ENCODE measurements around the gene MACROD2.
"Not testable (repeated sequence)": the region's sequence is repeated elsewhere in the genome, so short reads cannot be mapped to it uniquely, and the experiment has no call there.

MACROD2 gene

GRCh38 chr20:14259689-14260088 is 264.4 kb downstream of the MACROD2 start:
- DNase-seq (ENCODE audit: low spot score) (no peak), FAIRE-seq (no peak)

- no peak for FAIRE-seq
- no peak for DNase-seq (ENCODE audit: low spot score)
Measured at GRCh38 chr20:14260367-14260766, 265.1 kb downstream of the MACROD2 start.

- FAIRE-seq (no peak), DNase-seq (ENCODE audit: low spot score) (peak; percentile 2)
Measured at GRCh38 chr20:14264869-14265268, 269.6 kb downstream of the MACROD2 start.

- FAIRE-seq (no peak), DNase-seq (ENCODE audit: low spot score) (no peak)
Measured at GRCh38 chr20:14266246-14266645, 270.9 kb downstream of the MACROD2 start.

- DNase-seq (ENCODE audit: low spot score); FAIRE-seq: not testable (repeated sequence)
Measured at GRCh38 chr20:14270751-14271150, 275.4 kb downstream of the MACROD2 start.

GRCh38 chr20:14282140-14282539 is 286.8 kb downstream of the MACROD2 start:
- no peak for DNase-seq (ENCODE audit: low spot score)
- no peak for FAIRE-seq

GRCh38 chr20:14284443-14284842 is 289.1 kb downstream of the MACROD2 start:
- FAIRE-seq = no peak
- DNase-seq (ENCODE audit: low spot score) = no peak

- peak; percentile 57 for DNase-seq (ENCODE audit: low spot score)
Measured at GRCh38 chr20:14288341-14289330, 293.3 kb downstream of the MACROD2 start.

GRCh38 chr20:14291502-14291901 is 296.2 kb downstream of the MACROD2 start:
- FAIRE-seq (no peak), DNase-seq (ENCODE audit: low spot score) (no peak)

More at GRCh38 chr20:14288341-14289330, 293.3 kb downstream of the MACROD2 start:
- peak; percentile 5 for FAIRE-seq

GRCh38 chr20:14295238-14295637 is 299.9 kb downstream of the MACROD2 start:
- DNase-seq (ENCODE audit: low spot score) (no peak), FAIRE-seq (no peak)

- DNase-seq (ENCODE audit: low spot score) = no peak
- FAIRE-seq = no peak
Measured at GRCh38 chr20:14295770-14296309, 300.5 kb downstream of the MACROD2 start.

- FAIRE-seq (no peak), DNase-seq (ENCODE audit: low spot score) (no peak)
Measured at GRCh38 chr20:14299831-14300230, 304.5 kb downstream of the MACROD2 start.

GRCh38 chr20:14303106-14303505 is 307.8 kb downstream of the MACROD2 start:
- no peak for FAIRE-seq
- DNase-seq (ENCODE audit: low spot score) = no peak

GRCh38 chr20:14303651-14304050 is 308.3 kb downstream of the MACROD2 start:
- DNase-seq (ENCODE audit: low spot score) (no peak), FAIRE-seq (no peak)

- FAIRE-seq = no peak
- no peak for DNase-seq (ENCODE audit: low spot score)
Measured at GRCh38 chr20:14304472-14304871, 309.2 kb downstream of the MACROD2 start.

GRCh38 chr20:14307956-14308355 is 312.6 kb downstream of the MACROD2 start:
- no peak for DNase-seq (ENCODE audit: low spot score)
- no peak for FAIRE-seq

GRCh38 chr20:14310977-14311627 is 315.8 kb downstream of the MACROD2 start:
- no peak for FAIRE-seq
- no peak for DNase-seq (ENCODE audit: low spot score)

GRCh38 chr20:14312001-14312400 is 316.7 kb downstream of the MACROD2 start:
- DNase-seq (ENCODE audit: low spot score) (no peak), FAIRE-seq (no peak)

GRCh38 chr20:14313341-14314020 is 318.2 kb downstream of the MACROD2 start:
- FAIRE-seq = no peak
- DNase-seq (ENCODE audit: low spot score) = no peak

GRCh38 chr20:14319704-14320103 is 324.4 kb downstream of the MACROD2 start:
- FAIRE-seq = no peak
- DNase-seq (ENCODE audit: low spot score) = no peak

GRCh38 chr20:14331646-14332045 is 336.3 kb downstream of the MACROD2 start:
- no peak for FAIRE-seq
- DNase-seq (ENCODE audit: low spot score) = no peak

- DNase-seq (ENCODE audit: low spot score) (no peak), FAIRE-seq (no peak)
Measured at GRCh38 chr20:14332866-14333265, 337.6 kb downstream of the MACROD2 start.
